Panc1 (cell line): Measurements from ENCODE around the gene LPIN3. TPM values are rescaled to one million over a fixed set of nuclear protein-coding genes. Genes with fewer than 3 reads are reported as not detected.

Experiments
- ATAC-seq: fragments of 200-7000 bp; cut with Tn5 transposase; 2 replicates; pipeline ENCODE4 v1.9.1; 2020; ENCODE audit warnings: mild to moderate bottlenecking, moderate library complexity
- BruUV-seq: library from RNA; stranded (reverse); fragments of 400-500 nt; replicated peaks from 2 replicates; lab custom pipeline; 2021; lab: Mats Ljungman, UMichigan
- CTCF ChIA-PET: fragments of 300-600 bp; sonication (Branson Sonifier 250); formaldehyde crosslinking; loops from one replicate; lab custom pipeline; 2022; ENCODE audit warnings: antibody characterized with exemption; lab: Charles Lee
- POLR2A ChIA-PET: fragments of 300-600 bp; sonication (Branson Sonifier 250); formaldehyde crosslinking; loops from one replicate; lab custom pipeline; 2022; ENCODE audit warnings: antibody characterized with exemption; lab: Charles Lee
- DNase-seq: peaks from one replicate; pipeline ENCODE4 v3.0.0-alpha.2; 2010; ENCODE audit warnings: low read depth, low spot score
- H3K27ac ChIP-seq: 2 replicates; pipeline ENCODE4 v1.5.1; 2011; ENCODE audit warnings: mild to moderate bottlenecking, low read length, inconsistent platforms
- H3K27me3 ChIP-seq: fragments of 200-500 bp; sonication (Bioruptor generic); 2 replicates; pipeline ENCODE4 v1.6.0; 2014; ENCODE audit warnings: low read length, inconsistent platforms; ENCODE audit not compliant: control insufficient read depth, insufficient read depth
- H3K36me3 ChIP-seq: fragments of 200-500 bp; sonication (Bioruptor generic); 2 replicates; pipeline ENCODE4 v1.5.1; 2014; ENCODE audit warnings: inconsistent platforms, mild to moderate bottlenecking, low read length, moderate library complexity; ENCODE audit not compliant: control insufficient read depth, insufficient read depth
- H3K4me1 ChIP-seq: 2 replicates; pipeline ENCODE4 v1.5.1; 2011; ENCODE audit warnings: inconsistent platforms, mild to moderate bottlenecking, low read length, moderate library complexity; ENCODE audit not compliant: control insufficient read depth, insufficient read depth
- H3K4me3 ChIP-seq, 2 experiments: 2 replicates each; pipeline ENCODE4 v1.5.1; 2011 to 2012; ENCODE audit warnings: low read depth in 2 of 2, low read length in 2 of 2, mild to moderate bottlenecking in 2 of 2, inconsistent platforms in 1 of 2, moderate library complexity in 1 of 2
- H3K9me3 ChIP-seq: fragments of 200-500 bp; sonication (Bioruptor generic); 2 replicates; pipeline ENCODE4 v1.5.1; 2014; ENCODE audit warnings: low read depth, mild to moderate bottlenecking, inconsistent platforms, low read length, moderate library complexity; ENCODE audit not compliant: control insufficient read depth, insufficient read depth
- CTCF ChIP-seq: fragments of 450-650 bp; IDR thresholded peaks from 2 replicates; pipeline ENCODE4 v1.5.1; 2017; ENCODE audit warnings: mild to moderate bottlenecking
- POLR2AphosphoS5 ChIP-seq: IDR thresholded peaks from 2 replicates; pipeline ENCODE4 v1.6.1; 2012; ENCODE audit warnings: mild to moderate bottlenecking, low read depth, low read length, moderate library complexity
- REST ChIP-seq, 2 experiments: IDR thresholded peaks; 2 replicates each; pipeline ENCODE4 v1.6.1; 2011 to 2012; ENCODE audit warnings: low read depth in 2 of 2, control low read depth in 1 of 2, low read length in 1 of 2, mild to moderate bottlenecking in 1 of 2, moderate library complexity in 1 of 2; ENCODE audit not compliant: insufficient read depth in 1 of 2
- SIN3A ChIP-seq: IDR thresholded peaks from 2 replicates; pipeline ENCODE4 v1.6.1; 2012; ENCODE audit warnings: low read depth, mild to moderate bottlenecking, low read length, moderate library complexity, borderline replicate concordance; ENCODE audit not compliant: insufficient read depth
- TCF7L2 ChIP-seq: IDR thresholded peaks from 2 replicates; pipeline ENCODE4 v1.6.1; 2011; ENCODE audit warnings: mild to moderate bottlenecking, low read depth, low read length, inconsistent platforms
- in situ Hi-C: cut with HindIII; loops from 2 replicates; pipeline ENCODE4 v1.10.0; 2016; ENCODE audit warnings: low sequenced_read_pairs, low pct_unique_long_range_greater_than_20kb
- intact Hi-C: fragments of 100-400 bp; cut with micrococcal nuclease; formaldehyde crosslinking; loops from one replicate; pipeline ENCODE4 v1.10.0; 2022; ENCODE audit not compliant: unreplicated experiment
- total RNA-seq: library from RNA; stranded (reverse); gene quantifications from one replicate; pipeline ENCODE4 v1.2.1, GENCODE V29; 2021; ENCODE audit not compliant: unreplicated experiment

The LPIN3 gene
- total RNA-seq, 1 experiment from 2014 or later: 21.0 TPM

- intact Hi-C loops (no loop called here), in situ Hi-C loops (no loop called here)
- Histone ChIP-seq H3K27ac (no peak overlapping the region), H3K4me1 (peaks cover 2% of the 10 kb centered on the region; the same call in 1 of the 2 replicates), H3K9me3 (no peaks in the 10 kb centered on the region), H3K36me3 (peaks cover 5% of the 10 kb centered on the region; the same call in 1 of the 2 replicates), H3K4me3 (no peak overlapping the region), H3K27me3 (no peaks in the 10 kb centered on the region)
- TF ChIP-seq REST (IDR thresholded peaks at IDR 0.05; ENCODE audit: insufficient read depth in 1 of 2, low read depth in 2 of 2, low read length in 1 of 2) (no peak), CTCF (no peak), TCF7L2 (no peak), SIN3A (no peak), POLR2AphosphoS5 (no peak)
- ATAC-seq: no peak
- no TSS peak for BruUV-seq
- ChIA-PET CTCF (no interaction called here), POLR2A (no interaction called here)
- no peak for DNase-seq
Observed at GRCh38 chr20:41398408-41398807, 57.8 kb downstream of the LPIN3 start.

GRCh38 chr20:41403604-41404003, 63.0 kb downstream of the LPIN3 start:
- intact Hi-C loops: no loop called here
- DNase-seq (no peak), ATAC-seq (no peak)
- in situ Hi-C loops: no loop called here
- Histone ChIP-seq H3K9me3 (no peaks in the 10 kb centered on the region), H3K27me3 (no peaks in the 10 kb centered on the region), H3K4me3 (no peak overlapping the region), H3K36me3 (peaks cover 9% of the 10 kb centered on the region), H3K4me1 (no peaks in the 10 kb centered on the region), H3K27ac (no peak overlapping the region)
- TF ChIP-seq POLR2AphosphoS5 (no peak), REST (IDR thresholded peaks at IDR 0.05; ENCODE audit: insufficient read depth in 1 of 2, low read depth in 2 of 2, low read length in 1 of 2) (no peak), SIN3A (no peak), TCF7L2 (no peak), CTCF (no peak)
- POLR2A ChIA-PET: no interaction called here
- CTCF ChIA-PET: no interaction called here
- no TSS peak for BruUV-seq
